OCI-LY7 (cell line): ENCODE results near the gene RAB37. TPM values are rescaled to one million over a fixed set of nuclear protein-coding genes. Genes with fewer than 3 reads are reported as not detected.

ENCODE experiments used
- microRNA-seq: library from miRNA; unstranded; fragments of <30 nt; microRNA quantifications from one replicate; pipeline ENCODE4 v1.2.0, GENCODE V29; 2022; ENCODE audit warnings: borderline replicate concordance
- total RNA-seq, 2 experiments: library from RNA; depleted of rRNA in 1 of 2; stranded (reverse); fragments of >200 nt in 1 of 2; shearing (Covaris generic) in 1 of 2; gene quantifications; 2 replicates each; pipeline ENCODE4 v1.2.3, GENCODE V29; 2014 to 2022

The RAB37 gene
- total RNA-seq, 2 experiments from 2014 or later: 6.3 to 12.7 TPM

Small RNAs within 50 kb of the gene (microRNA-seq; reads per million reads assigned to microRNA genes)
- 177 reads per million, percentile 65 among the genes with 10 or more reads in this experiment for gene MIR3615

Other genes with a start within 250 kb of the RAB37 start
- gene CD300LB, start 205.8 kb upstream of the RAB37 start, total RNA-seq (2014; rRNA removed; shearing (Covaris generic)): not detected in 2 replicates
- not detected in 2 replicates for gene CD300LB, start 205.8 kb upstream of the RAB37 start, total RNA-seq (2022)
- not detected in 2 replicates for gene CD300C, start 191.1 kb upstream of the RAB37 start, total RNA-seq (2014; rRNA removed; shearing (Covaris generic))
- not detected in 2 replicates for gene CD300C, start 191.1 kb upstream of the RAB37 start, total RNA-seq (2022)
- gene CD300H, start 169.7 kb upstream of the RAB37 start, total RNA-seq (2014; rRNA removed; shearing (Covaris generic)): not detected in 2 replicates
- gene CD300H, start 169.7 kb upstream of the RAB37 start, total RNA-seq (2022): not detected in 2 replicates
- gene CD300LD, start 145.0 kb upstream of the RAB37 start, total RNA-seq (2014; rRNA removed; shearing (Covaris generic)): not detected in 2 replicates
- gene CD300LD, start 145.0 kb upstream of the RAB37 start, total RNA-seq (2022): not detected in 2 replicates
- not detected in 2 replicates for gene CD300E, start 113.5 kb upstream of the RAB37 start, total RNA-seq (2014; rRNA removed; shearing (Covaris generic))
- not detected in 2 replicates for gene CD300E, start 113.5 kb upstream of the RAB37 start, total RNA-seq (2022)
- not detected in 2 replicates for gene CD300LF, start 24.3 kb upstream of the RAB37 start, total RNA-seq (2014; rRNA removed; shearing (Covaris generic))
- not detected in 2 replicates for gene CD300LF, start 24.3 kb upstream of the RAB37 start, total RNA-seq (2022)
- gene NHERF1, start 11.4 kb downstream of the RAB37 start, total RNA-seq (2014; rRNA removed; shearing (Covaris generic)): 73.2 and 86.1 TPM in 2 replicates
- gene NHERF1, start 11.4 kb downstream of the RAB37 start, total RNA-seq (2022): 116 and 122 TPM in 2 replicates
- gene NAT9, start 39.1 kb downstream of the RAB37 start, total RNA-seq (2014; rRNA removed; shearing (Covaris generic)): 77.2 and 99.3 TPM in 2 replicates
- 87.9 and 89.0 TPM in 2 replicates for gene NAT9, start 39.1 kb downstream of the RAB37 start, total RNA-seq (2022)
- 0.22 and 0.26 TPM in 2 replicates for gene GRIN2C, start 122.6 kb downstream of the RAB37 start, total RNA-seq (2014; rRNA removed; shearing (Covaris generic))
- gene GRIN2C, start 122.6 kb downstream of the RAB37 start, total RNA-seq (2022): 0.55 and 0.61 TPM in 2 replicates
- 12.2 TPM in 2 replicates for gene FDXR, start 135.7 kb downstream of the RAB37 start, total RNA-seq (2014; rRNA removed; shearing (Covaris generic))
- 18.1 and 18.3 TPM in 2 replicates for gene FDXR, start 135.7 kb downstream of the RAB37 start, total RNA-seq (2022)
- gene FADS6, start 156.4 kb downstream of the RAB37 start, total RNA-seq (2014; rRNA removed; shearing (Covaris generic)): not detected in 2 replicates
- not detected in 2 replicates for gene FADS6, start 156.4 kb downstream of the RAB37 start, total RNA-seq (2022)
- not detected in 2 replicates for gene USH1G, start 186.0 kb downstream of the RAB37 start, total RNA-seq (2014; rRNA removed; shearing (Covaris generic))
- gene USH1G, start 186.0 kb downstream of the RAB37 start, total RNA-seq (2022): not detected in 2 replicates
- gene OTOP2, start 187.0 kb downstream of the RAB37 start, total RNA-seq (2014; rRNA removed; shearing (Covaris generic)): not detected in 2 replicates
- gene OTOP2, start 187.0 kb downstream of the RAB37 start, total RNA-seq (2022): not detected in 2 replicates
- not detected in 2 replicates for gene OTOP3, start 198.6 kb downstream of the RAB37 start, total RNA-seq (2014; rRNA removed; shearing (Covaris generic))
- gene OTOP3, start 198.6 kb downstream of the RAB37 start, total RNA-seq (2022): not detected in 2 replicates
- gene HID1, start 235.5 kb downstream of the RAB37 start, total RNA-seq (2014; rRNA removed; shearing (Covaris generic)): 0.35 and 0.85 TPM in 2 replicates
- gene HID1, start 235.5 kb downstream of the RAB37 start, total RNA-seq (2022): 8.5 and 9.9 TPM in 2 replicates